Smooth muscle cell of the brain vasculature (primary cell): ENCODE results near the gene LYPD1.
"Not testable (repeated sequence)": the region's sequence is repeated elsewhere in the genome, so short reads cannot be mapped to it uniquely, and the experiment has no call there.

Source experiments
- DNase-seq: peaks from one replicate; pipeline ENCODE4 v3.0.0-alpha.2; 2012; ENCODE audit warnings: low read depth, low spot score

Gene LYPD1, protein sequence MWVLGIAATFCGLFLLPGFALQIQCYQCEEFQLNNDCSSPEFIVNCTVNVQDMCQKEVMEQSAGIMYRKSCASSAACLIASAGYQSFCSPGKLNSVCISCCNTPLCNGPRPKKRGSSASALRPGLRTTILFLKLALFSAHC

GRCh38 chr2:132669908-132670495, at the start of gene LYPD1:
TSS of gene LYPD1 (minus strand) at chr2:132670205. CDS start at chr2:132669932, 273 bp downstream.
- no peak for DNase-seq

GRCh38 chr2:132719480-132719879, 49.5 kb upstream of the LYPD1 start:
- no peak for DNase-seq

GRCh38 chr2:132716954-132717353, 46.9 kb upstream of the LYPD1 start:
- no peak for DNase-seq

GRCh38 chr2:132715386-132716351, 45.7 kb upstream of the LYPD1 start:
- DNase-seq, result no peak

DNA sequence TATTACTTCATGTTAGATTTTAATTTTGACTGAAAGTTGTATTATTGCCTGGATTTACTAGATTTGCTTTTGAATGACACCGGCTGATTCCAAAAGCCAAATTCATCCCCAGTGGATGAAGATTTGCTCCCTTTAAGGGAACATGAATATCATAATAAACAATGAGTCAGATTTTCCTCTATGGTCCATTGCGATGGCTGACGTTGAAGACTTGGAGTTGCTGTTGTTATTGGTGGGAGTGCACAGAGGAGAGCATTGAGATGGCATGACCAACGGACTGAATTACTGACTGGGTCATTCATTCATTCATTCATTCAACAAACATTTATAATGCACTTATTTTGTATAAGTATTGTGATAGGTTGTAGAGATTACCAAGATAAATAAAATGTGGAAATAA, 33.4 kb upstream of the LYPD1 start:
- DNase-seq, result no peak

- no peak for DNase-seq
Observed at GRCh38 chr2:132701810-132702209, 31.8 kb upstream of the LYPD1 start.

- DNase-seq, result not testable (repeated sequence)
Observed at GRCh38 chr2:132699802-132700201, 29.8 kb upstream of the LYPD1 start.

DNA sequence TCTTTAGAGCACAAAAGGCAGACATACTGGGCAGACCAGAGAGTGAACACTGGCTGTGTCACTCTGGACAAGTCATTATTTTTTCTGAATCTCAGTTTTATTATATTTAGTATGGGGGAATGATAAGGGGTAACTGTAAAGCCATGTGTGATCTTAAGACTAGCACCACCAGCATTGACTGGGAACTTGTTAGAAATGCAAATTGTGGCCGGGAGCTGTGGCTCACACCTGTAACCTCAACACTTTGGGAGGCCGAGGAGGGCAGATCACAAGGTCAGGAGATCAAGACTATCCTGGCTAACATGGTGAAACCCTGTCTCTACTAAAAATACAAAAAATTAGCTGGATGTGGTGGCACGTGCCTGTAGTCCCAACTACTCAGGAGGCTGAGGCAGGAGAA, 28.3 kb upstream of the LYPD1 start:
- DNase-seq, result not testable (repeated sequence)

DNA sequence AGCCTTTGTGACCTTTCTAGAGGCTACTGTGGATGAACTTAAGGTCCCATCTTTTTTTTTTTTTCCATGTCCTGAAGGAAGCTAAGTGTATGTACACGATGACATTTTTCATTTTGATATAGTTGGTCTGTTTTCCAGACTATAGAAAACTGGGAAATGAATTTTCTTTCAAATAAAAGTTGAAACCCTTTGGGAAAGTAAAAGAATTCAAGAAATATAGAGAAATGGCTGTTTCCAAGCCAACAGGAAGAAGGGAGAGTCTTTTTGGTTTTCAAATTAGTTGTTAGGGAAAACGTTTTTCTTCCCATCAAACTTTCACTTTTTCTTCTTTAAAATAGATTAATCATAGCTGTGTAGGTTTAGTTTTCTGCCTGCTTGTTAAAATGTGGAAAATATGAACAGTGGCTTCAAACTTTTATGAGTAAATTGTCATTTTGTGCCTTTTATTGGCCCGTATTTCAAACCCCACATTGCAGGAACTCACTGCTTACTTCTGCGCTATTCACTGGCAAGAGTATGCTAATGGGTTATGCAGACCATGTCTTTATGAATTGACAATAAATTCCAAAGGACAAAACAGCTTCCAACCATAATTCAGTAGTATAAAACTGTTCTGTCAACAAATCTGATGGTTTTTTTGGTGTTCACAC, 27.7 kb upstream of the LYPD1 start:
- no peak for DNase-seq

- DNase-seq, result no peak
Observed at GRCh38 chr2:132692816-132693215, 22.8 kb upstream of the LYPD1 start.

GRCh38 chr2:132691556-132691955, 21.6 kb upstream of the LYPD1 start:
- no peak for DNase-seq

DNA sequence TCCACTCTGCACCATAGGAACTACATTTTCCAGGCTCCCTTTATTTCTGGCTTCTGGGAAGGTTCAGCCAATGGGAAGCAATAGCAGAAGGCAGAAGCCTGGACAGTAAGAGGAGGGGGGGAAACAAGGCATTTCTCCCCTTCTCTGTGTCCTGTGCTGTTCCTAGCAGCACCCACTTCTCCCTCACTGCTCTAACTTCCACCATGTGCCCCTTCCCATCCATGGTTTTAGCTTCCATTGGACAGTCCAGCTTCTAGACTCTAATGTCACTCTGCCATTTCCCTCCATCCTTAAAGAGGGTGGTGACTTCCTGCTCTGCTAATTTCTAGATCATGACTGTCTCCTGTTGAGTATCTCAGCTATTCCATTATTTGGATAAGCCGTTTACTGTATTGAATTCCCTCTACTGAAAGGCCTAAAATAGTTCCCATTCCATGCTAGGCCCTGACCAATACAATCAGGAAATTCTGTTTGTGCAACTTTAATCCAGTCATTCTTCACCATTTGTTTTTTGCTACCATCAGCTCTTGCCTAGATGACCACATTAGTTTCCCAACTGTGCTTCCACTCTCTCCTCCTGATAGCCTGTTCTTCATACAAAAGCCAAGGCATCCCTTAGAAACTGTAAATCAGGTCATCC, 20.8 kb upstream of the LYPD1 start:
- no peak for DNase-seq

DNA sequence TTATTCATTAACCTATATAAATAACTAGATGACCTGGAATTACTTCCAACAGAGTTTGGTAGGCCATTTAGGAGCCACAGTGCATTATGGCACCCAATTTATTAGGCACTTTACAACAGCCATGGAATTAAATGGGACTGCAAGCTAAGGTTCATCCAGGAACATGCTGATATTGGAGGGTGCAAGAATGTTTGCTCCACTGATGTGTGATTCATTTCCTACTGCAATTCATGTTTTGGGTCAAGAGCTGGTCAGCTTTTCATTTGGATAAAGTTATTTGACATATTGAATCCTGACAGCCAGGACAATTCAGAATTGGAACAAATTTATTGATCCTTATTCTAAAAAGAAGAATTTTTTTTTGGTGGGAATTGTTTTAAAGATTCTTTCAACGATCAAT, 11.8 kb upstream of the LYPD1 start:
- DNase-seq, result no peak

DNA sequence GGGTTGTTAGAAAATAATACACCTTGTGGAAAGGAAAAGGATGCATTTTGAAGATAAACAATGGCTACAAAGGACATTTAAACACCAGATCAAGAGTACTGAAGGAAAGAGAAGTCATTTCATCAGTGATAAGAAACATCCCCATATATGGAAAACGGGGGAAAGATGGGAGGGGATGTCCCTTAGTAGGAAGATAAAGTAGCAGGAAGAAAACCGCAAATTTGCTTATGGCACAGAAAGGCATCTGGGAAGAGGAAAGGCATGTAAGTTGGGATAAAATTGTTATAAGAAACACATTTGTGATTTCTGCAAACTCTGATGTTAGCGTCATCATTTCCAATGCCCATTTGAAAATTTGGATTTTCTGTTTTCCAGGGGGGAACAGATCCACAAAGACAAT, 10.5 kb upstream of the LYPD1 start:
- DNase-seq, result no peak

- no peak for DNase-seq
Observed at GRCh38 chr2:132678483-132678882, 8.5 kb upstream of the LYPD1 start.

- DNase-seq, result no peak
Observed at GRCh38 chr2:132677661-132678060, 7.7 kb upstream of the LYPD1 start.

- no peak for DNase-seq
Observed at GRCh38 chr2:132676999-132677398, 7.0 kb upstream of the LYPD1 start.

DNA sequence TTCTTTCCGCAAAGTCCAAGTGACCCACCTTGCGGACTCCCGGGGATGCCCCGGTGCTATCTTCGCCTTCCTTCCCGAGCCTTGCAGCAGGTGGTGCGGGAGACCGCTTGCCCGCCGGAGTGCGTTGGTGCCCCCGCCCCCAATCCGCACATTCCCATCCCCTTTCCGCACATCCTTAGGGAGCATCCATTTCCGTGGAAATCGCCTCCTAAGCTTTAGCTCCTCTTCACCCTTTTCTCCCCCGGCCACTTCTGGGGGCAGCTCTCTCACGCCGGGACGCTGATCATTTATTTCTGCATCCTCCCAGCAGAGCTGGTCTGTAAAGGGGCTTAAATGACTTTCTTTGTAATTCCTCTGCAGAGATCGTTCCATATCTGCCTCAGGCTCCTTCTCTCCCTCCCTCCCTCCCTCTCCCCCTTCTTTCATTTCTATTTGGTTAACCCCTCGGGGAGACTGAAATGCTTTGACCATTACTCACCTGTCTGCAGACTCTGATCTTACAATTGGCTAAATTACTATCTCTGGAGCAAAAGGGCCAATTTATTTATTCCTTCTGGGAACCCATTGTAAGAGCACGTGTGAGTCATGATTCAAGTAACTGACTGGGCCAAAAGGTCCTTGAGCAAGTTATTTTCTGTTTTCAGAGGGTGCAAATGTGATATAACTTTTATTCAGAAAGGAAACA, 1.3 kb upstream of the LYPD1 start:
- peak; percentile 33 for DNase-seq

GRCh38 chr2:132670496-132671150, 618 bp upstream of the LYPD1 start:
- no peak for DNase-seq
